Esophagus muscularis mucosa (tissue), 3 donors: Measurements from ENCODE around the gene PISD.

ENCODE experiments used
- CTCF ChIP-seq, 3 experiments: fragments of 200-600 bp in 2 of 3; fragments of 450-650 bp in 1 of 3; sonication (generic) in 2 of 3; IDR thresholded peaks; one replicate each; pipeline ENCODE4 v1.5.1; 2017 to 2019; ENCODE audit warnings: antibody characterized with exemption in 3 of 3, mild to moderate bottlenecking in 2 of 3, moderate library complexity in 1 of 3
- EP300 ChIP-seq: sonication (generic); formaldehyde crosslinking; IDR thresholded peaks from one replicate; pipeline ENCODE4 v1.6.1; 2017; ENCODE audit warnings: antibody characterized with exemption

- TF ChIP-seq CTCF (IDR thresholded peaks at IDR 0.05) (no peak), EP300 (no peak)
Observed at GRCh38 chr22:31662668-31663037, 638 bp upstream of the PISD start.
